Fibroblast of lung (primary cell): ENCODE measurements around the gene SLC7A5. TPM values are rescaled to one million over a fixed set of nuclear protein-coding genes. Genes with fewer than 3 reads are reported as not detected.
"Not testable (repeated sequence)": the region's sequence is repeated elsewhere in the genome, so short reads cannot be mapped to it uniquely, and the experiment has no call there.

Experiments used
- DNase-seq, 2 donors: peaks; one replicate each; pipeline versions ENCODE4 v3.0.0 to v3.0.0-alpha.2; 2010; ENCODE audit warnings: low read depth in 2 of 2
- H2AFZ ChIP-seq: 2 replicates; pipeline ENCODE4 v1.5.1; 2012; ENCODE audit warnings: low read length, control low read depth, inconsistent platforms
- H3K27ac ChIP-seq: 2 replicates; pipeline ENCODE4 v1.5.1; 2011; ENCODE audit warnings: low read length, control low read depth; ENCODE audit not compliant: insufficient read depth
- H3K27me3 ChIP-seq: 2 replicates; pipeline ENCODE4 v1.5.1; 2011; ENCODE audit warnings: mild to moderate bottlenecking, low read length; ENCODE audit not compliant: control insufficient read depth, insufficient read depth
- H3K36me3 ChIP-seq: 2 replicates; pipeline ENCODE4 v1.5.1; 2011; ENCODE audit warnings: low read length; ENCODE audit not compliant: control insufficient read depth, insufficient read depth
- H3K4me1 ChIP-seq: 2 replicates; pipeline ENCODE4 v1.5.1; 2011; ENCODE audit warnings: low read length; ENCODE audit not compliant: control insufficient read depth, insufficient read depth; ENCODE audit errors: extremely low read depth
- H3K4me2 ChIP-seq: 2 replicates; pipeline ENCODE4 v1.5.1; 2011; ENCODE audit warnings: low read length, control low read depth; ENCODE audit not compliant: insufficient read depth; ENCODE audit errors: extremely low read depth
- H3K4me3 ChIP-seq, 4 experiments: fragments of 200-600 bp in 1 of 4; sonication (generic) in 1 of 4; replicated peaks in 1 of 4; 2 replicates each; pipeline ENCODE4 v1.5.1; 2011 to 2016; ENCODE audit warnings: low read length in 4 of 4, low read depth in 3 of 4, mild to moderate bottlenecking in 3 of 4, control low read depth in 2 of 4, inconsistent platforms in 1 of 4, mixed read lengths in 1 of 4; ENCODE audit not compliant: insufficient read depth in 1 of 4; ENCODE audit errors: control extremely low read depth in 1 of 4
- H3K79me2 ChIP-seq: 2 replicates; pipeline ENCODE4 v1.5.1; 2012; ENCODE audit warnings: mild to moderate bottlenecking, low read length, inconsistent platforms; ENCODE audit not compliant: control insufficient read depth, insufficient read depth
- H3K9ac ChIP-seq: 2 replicates; pipeline ENCODE4 v1.5.1; 2011; ENCODE audit warnings: mild to moderate bottlenecking, low read length, control low read depth; ENCODE audit not compliant: insufficient read depth
- H3K9me3 ChIP-seq: 2 replicates; pipeline ENCODE4 v1.5.1; 2012; ENCODE audit warnings: low read depth, low read length; ENCODE audit not compliant: control insufficient read depth, insufficient read depth
- H4K20me1 ChIP-seq: 2 replicates; pipeline ENCODE4 v1.5.1; 2011; ENCODE audit warnings: low read length; ENCODE audit not compliant: control insufficient read depth, insufficient read depth; ENCODE audit errors: extremely low read depth
- EZH2 ChIP-seq: IDR thresholded peaks from 2 replicates; pipeline ENCODE4 v1.5.1; 2012; ENCODE audit warnings: low read length, control low read depth, mild to moderate bottlenecking; ENCODE audit errors: missing control alignments
- polyA plus RNA-seq, 2 donors: library from polyadenylated mRNA; depleted of rRNA in 1 of 2; stranded (reverse) in 1 of 2; unstranded in 1 of 2; fragments of >200 nt; gene quantifications; 2 replicates each; pipeline ENCODE4 v1.2.1, GENCODE V29; 2011 to 2012; ENCODE audit warnings: missing spikeins in 1 of 2
- total RNA-seq: library from RNA; depleted of rRNA; stranded (reverse); fragments of >200 nt; gene quantifications from 2 replicates; pipeline ENCODE4 v1.2.1, GENCODE V29; 2014
- TF ChIP-seq, protein P1 (sequence below), 2 donors: IDR thresholded peaks in 1 of 2; conservative IDR thresholded peaks in 1 of 2; 1 replicate in 1 of 2; 2 replicates in 1 of 2; pipeline ENCODE4 v1.5.1; 2011 to 2012; ENCODE audit warnings: low read length in 2 of 2, control low read depth in 1 of 2, inconsistent platforms in 1 of 2, low read depth in 1 of 2, mild to moderate bottlenecking in 1 of 2

Gene SLC7A5
- total and polyA plus RNA-seq, 2 donors (not counting 1 experiment from before 2014, with no cell fraction given) = 5.2 to 38.3 TPM

- H3K36me3 ChIP-seq = no peaks in the 10 kb centered on the region
- no peaks in the 10 kb centered on the region for H3K79me2 ChIP-seq
- no peak overlapping the region for H3K4me3 ChIP-seq
- H3K4me2 ChIP-seq = no peak overlapping the region
- peaks cover 4% of the 10 kb centered on the region for H3K27me3 ChIP-seq
- H3K9ac ChIP-seq = no peak overlapping the region
- H2AFZ ChIP-seq = no peak overlapping the region
- no peaks in the 10 kb centered on the region for H4K20me1 ChIP-seq
- H3K4me1 ChIP-seq = no peaks in the 10 kb centered on the region
- H3K9me3 ChIP-seq = no peaks in the 10 kb centered on the region
- H3K27ac ChIP-seq = no peak overlapping the region
- TF ChIP-seq, protein P1, sequence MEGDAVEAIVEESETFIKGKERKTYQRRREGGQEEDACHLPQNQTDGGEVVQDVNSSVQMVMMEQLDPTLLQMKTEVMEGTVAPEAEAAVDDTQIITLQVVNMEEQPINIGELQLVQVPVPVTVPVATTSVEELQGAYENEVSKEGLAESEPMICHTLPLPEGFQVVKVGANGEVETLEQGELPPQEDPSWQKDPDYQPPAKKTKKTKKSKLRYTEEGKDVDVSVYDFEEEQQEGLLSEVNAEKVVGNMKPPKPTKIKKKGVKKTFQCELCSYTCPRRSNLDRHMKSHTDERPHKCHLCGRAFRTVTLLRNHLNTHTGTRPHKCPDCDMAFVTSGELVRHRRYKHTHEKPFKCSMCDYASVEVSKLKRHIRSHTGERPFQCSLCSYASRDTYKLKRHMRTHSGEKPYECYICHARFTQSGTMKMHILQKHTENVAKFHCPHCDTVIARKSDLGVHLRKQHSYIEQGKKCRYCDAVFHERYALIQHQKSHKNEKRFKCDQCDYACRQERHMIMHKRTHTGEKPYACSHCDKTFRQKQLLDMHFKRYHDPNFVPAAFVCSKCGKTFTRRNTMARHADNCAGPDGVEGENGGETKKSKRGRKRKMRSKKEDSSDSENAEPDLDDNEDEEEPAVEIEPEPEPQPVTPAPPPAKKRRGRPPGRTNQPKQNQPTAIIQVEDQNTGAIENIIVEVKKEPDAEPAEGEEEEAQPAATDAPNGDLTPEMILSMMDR (conservative IDR thresholded peaks at IDR 0.05 in 1 of 2, IDR thresholded peaks at IDR 0.05 in 1 of 2; ENCODE audit: low read depth in 1 of 2, low read length in 2 of 2) = no peak
- TF ChIP-seq EZH2 = no peak
- DNase-seq = peak in 1 of 2 donors; percentile 6
These were observed 28.5 kb upstream of the SLC7A5 start for GRCh38 chr16:87897521-87898505.

GRCh38 chr16:87896924-87897520 is 27.7 kb upstream of the SLC7A5 start:
- H3K27ac ChIP-seq, H3K4me2 ChIP-seq, H3K36me3 ChIP-seq, H4K20me1 ChIP-seq, H3K9ac ChIP-seq, H2AFZ ChIP-seq, DNase-seq, H3K4me1 ChIP-seq, H3K27me3 ChIP-seq, H3K4me3 ChIP-seq, H3K9me3 ChIP-seq, H3K79me2 ChIP-seq: not testable (repeated sequence)

DNA sequence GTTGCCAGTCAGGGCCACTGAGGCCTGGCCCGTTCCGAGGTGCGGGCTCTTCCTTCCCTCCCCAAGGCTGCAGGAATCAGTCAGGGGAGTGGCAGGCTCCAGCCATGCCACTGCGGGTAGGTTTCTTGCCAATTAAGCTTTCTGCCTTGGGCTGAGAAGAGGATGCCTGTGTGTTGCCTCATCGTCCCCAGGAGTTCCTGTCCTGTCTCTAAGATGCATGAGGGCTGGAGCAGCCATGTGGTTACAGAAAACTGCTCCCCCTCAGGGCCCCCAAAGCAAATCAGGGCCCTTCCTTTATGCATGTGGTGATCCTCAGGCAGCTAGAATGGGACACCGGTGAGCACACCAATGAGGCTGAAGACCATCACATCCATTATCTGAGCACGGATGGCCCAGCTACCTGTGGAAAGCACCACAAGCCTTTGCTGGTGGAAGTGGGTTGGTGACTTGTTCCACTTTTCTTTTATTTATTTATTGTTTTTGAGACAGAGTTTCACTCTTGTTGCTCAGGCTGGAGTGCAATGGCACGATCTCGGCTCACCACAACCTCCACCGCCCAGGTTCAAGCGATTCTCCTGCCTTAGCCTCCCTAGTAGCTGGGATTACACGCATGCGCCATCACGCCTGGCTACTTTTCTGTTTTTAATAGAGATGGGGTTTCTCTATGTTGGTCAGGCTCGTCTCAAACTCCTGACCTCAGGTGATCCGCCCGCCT is 27.0 kb upstream of the SLC7A5 start:
- peak in 1 of 2 donors; percentile 35 for DNase-seq
- H4K20me1 ChIP-seq, H3K79me2 ChIP-seq, H3K4me1 ChIP-seq, H3K27ac ChIP-seq, H3K9ac ChIP-seq, H2AFZ ChIP-seq, H3K36me3 ChIP-seq, H3K9me3 ChIP-seq, H3K27me3 ChIP-seq, H3K4me2 ChIP-seq, H3K4me3 ChIP-seq: not testable (repeated sequence)
